GF-D8 (cell line): ENCODE results near the gene POU4F3.
"Not testable (repeated sequence)": the region's sequence is repeated elsewhere in the genome, so short reads cannot be mapped to it uniquely, and the experiment has no call there.

Source experiments
- DNase-seq: peaks from one replicate; lab custom pipeline; 2025; lab: John Stamatoyannopoulos, UW

Gene POU4F3

GRCh38 chr5:146338774-146339714, at the start of gene POU4F3:
Gene POU4F3, plus strand, starts transcription at chr5:146338839. Its CDS starts 274 bp downstream, at chr5:146339113.
- DNase-seq: no peak

- DNase-seq: no peak
Measured at GRCh38 chr5:146290318-146290717, 48.3 kb upstream of the POU4F3 start.

GRCh38 chr5:146291421-146292074, 47.1 kb upstream of the POU4F3 start:
- peak; percentile 16 for DNase-seq

GRCh38 chr5:146296245-146296644, 42.4 kb upstream of the POU4F3 start:
- DNase-seq: no peak

- not testable (repeated sequence) for DNase-seq
Measured at GRCh38 chr5:146298920-146299319, 39.7 kb upstream of the POU4F3 start.

- DNase-seq: no peak
Measured at GRCh38 chr5:146301626-146302025, 37.0 kb upstream of the POU4F3 start.

GRCh38 chr5:146302406-146302805, 36.2 kb upstream of the POU4F3 start:
- DNase-seq: no peak

- no peak for DNase-seq
Measured at GRCh38 chr5:146306838-146307237, 31.8 kb upstream of the POU4F3 start.

GRCh38 chr5:146307796-146308195, 30.8 kb upstream of the POU4F3 start:
- DNase-seq: no peak

GRCh38 chr5:146310540-146310939, 28.1 kb upstream of the POU4F3 start:
- no peak for DNase-seq

GRCh38 chr5:146311278-146311677, 27.4 kb upstream of the POU4F3 start:
- no peak for DNase-seq

- DNase-seq: peak; percentile 43
Measured at GRCh38 chr5:146313027-146313426, 25.6 kb upstream of the POU4F3 start.

GRCh38 chr5:146321571-146321970, 17.1 kb upstream of the POU4F3 start:
- DNase-seq: no peak

GRCh38 chr5:146327257-146327870, 11.3 kb upstream of the POU4F3 start:
- DNase-seq: no peak

- DNase-seq: no peak
Measured at GRCh38 chr5:146327989-146328388, 10.7 kb upstream of the POU4F3 start.

- DNase-seq: no peak
Measured at GRCh38 chr5:146329697-146330096, 8.9 kb upstream of the POU4F3 start.

- DNase-seq: no peak
Measured at GRCh38 chr5:146331423-146331822, 7.2 kb upstream of the POU4F3 start.

- no peak for DNase-seq
Measured at GRCh38 chr5:146334074-146334533, 4.5 kb upstream of the POU4F3 start.

GRCh38 chr5:146336197-146336596, 2.4 kb upstream of the POU4F3 start:
- no peak for DNase-seq

GRCh38 chr5:146337264-146337904, 1.3 kb upstream of the POU4F3 start:
- no peak for DNase-seq

GRCh38 chr5:146337928-146338327, 711 bp upstream of the POU4F3 start:
- DNase-seq: no peak

- no peak for DNase-seq
Measured at GRCh38 chr5:146339715-146340259, 1.1 kb downstream of the POU4F3 start.
